Ovary (tissue), 3 donors: Measurements from ENCODE around the gene GAPDH.

Experiments used
- POLR2A ChIP-seq: fragments of 450-650 bp; IDR thresholded peaks from one replicate; pipeline ENCODE4 v1.6.1; 2017; ENCODE audit warnings: antibody characterized with exemption, mild to moderate bottlenecking, moderate library complexity
- TF ChIP-seq, protein P1 (sequence below), 3 donors: fragments of 450-650 bp in 2 of 3; fragments of 200-600 bp in 1 of 3; IDR thresholded peaks; one replicate each; pipeline versions ENCODE4 v1.5.1 to v1.8.0; 2016 to 2022; ENCODE audit warnings: antibody characterized with exemption in 3 of 3, mild to moderate bottlenecking in 1 of 3
- donor health status: DM: no; HTN: no; CAD: no.

DNA sequence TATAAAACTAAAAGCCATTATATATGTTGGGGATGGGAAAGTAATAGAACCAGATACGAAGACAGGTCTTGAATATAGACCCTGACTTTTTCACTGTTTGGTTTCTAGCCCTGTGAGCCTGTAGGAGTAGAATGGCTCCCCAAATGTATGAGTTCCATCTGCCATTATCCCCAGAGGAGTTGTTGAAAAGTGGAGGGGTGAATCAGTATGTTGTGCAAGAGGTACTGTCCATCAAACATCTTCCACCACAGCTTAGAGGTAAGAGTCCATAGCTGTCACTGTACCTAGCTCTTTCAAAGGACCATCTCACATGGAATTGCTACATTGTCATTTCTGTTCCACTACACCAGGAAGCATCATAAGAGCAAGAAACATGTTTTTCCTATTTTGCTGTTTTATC lies 39.3 kb upstream of the GAPDH start:
- TF ChIP-seq, protein P1, sequence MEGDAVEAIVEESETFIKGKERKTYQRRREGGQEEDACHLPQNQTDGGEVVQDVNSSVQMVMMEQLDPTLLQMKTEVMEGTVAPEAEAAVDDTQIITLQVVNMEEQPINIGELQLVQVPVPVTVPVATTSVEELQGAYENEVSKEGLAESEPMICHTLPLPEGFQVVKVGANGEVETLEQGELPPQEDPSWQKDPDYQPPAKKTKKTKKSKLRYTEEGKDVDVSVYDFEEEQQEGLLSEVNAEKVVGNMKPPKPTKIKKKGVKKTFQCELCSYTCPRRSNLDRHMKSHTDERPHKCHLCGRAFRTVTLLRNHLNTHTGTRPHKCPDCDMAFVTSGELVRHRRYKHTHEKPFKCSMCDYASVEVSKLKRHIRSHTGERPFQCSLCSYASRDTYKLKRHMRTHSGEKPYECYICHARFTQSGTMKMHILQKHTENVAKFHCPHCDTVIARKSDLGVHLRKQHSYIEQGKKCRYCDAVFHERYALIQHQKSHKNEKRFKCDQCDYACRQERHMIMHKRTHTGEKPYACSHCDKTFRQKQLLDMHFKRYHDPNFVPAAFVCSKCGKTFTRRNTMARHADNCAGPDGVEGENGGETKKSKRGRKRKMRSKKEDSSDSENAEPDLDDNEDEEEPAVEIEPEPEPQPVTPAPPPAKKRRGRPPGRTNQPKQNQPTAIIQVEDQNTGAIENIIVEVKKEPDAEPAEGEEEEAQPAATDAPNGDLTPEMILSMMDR (IDR thresholded peaks at IDR 0.05): no peak
- TF ChIP-seq POLR2A: no peak
